ENCODE results near the gene VSX1. TPM values are rescaled to one million over a fixed set of nuclear protein-coding genes. Genes with fewer than 3 reads are reported as not detected.
A peak's percentile ranks its signal among the peaks of the same experiment; 100 is the strongest.

Gene VSX1
- polyA plus RNA-seq, 1 experiment: 0.06 TPM

DNA sequence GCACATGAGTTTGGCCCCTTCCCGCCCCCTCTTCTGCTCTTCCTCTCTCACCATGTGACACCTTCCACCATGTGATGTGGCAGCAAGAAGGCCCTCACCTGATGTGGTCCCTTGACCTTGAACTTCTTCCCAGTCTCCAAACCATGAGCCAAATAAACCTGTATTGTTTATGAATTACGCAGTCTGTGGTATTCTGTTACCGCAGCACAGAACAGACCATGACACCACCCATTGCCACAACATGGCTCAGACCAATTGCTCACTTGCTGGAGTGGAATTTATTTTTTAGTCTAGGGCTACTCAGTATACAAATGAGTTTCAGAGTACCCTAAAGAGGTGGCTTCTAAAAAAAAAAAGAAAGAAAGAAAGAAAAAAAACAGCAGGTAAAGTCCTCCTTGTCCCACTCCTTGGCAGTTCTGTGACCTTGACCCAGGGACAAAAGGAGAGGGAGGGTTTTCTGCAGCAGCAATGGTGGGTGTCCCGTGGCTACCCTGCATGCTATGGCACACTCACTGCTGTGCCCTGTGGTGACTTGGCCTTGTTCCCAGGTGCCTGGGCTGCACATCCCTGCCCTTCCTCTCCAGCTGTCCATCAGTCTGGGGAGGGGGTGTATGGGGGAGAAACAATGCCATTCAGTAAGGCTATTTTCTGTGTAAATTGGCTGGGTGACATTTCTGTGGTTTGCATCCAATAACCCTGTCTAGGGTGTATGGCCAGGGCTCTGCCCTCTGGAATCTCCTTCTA is 5.4 kb upstream of the VSX1 start:
- ChIA-PET POLR2A (no interaction called here), CTCF (no interaction called here)
- Histone ChIP-seq H3K4me3 (ENCODE audit: low read depth, low read length) (no peak overlapping the region), H3K9me3 (ENCODE audit: control insufficient read depth, insufficient read depth, low read length) (peaks cover 10% of the 10 kb centered on the region; the same call in 1 of the 2 replicates), H3K27ac (ENCODE audit: low read depth, low read length) (no peak overlapping the region), H3K27me3 (ENCODE audit: control insufficient read depth, insufficient read depth, low read length) (peaks cover 54% of the 10 kb centered on the region)
- TF ChIP-seq, protein P1, sequence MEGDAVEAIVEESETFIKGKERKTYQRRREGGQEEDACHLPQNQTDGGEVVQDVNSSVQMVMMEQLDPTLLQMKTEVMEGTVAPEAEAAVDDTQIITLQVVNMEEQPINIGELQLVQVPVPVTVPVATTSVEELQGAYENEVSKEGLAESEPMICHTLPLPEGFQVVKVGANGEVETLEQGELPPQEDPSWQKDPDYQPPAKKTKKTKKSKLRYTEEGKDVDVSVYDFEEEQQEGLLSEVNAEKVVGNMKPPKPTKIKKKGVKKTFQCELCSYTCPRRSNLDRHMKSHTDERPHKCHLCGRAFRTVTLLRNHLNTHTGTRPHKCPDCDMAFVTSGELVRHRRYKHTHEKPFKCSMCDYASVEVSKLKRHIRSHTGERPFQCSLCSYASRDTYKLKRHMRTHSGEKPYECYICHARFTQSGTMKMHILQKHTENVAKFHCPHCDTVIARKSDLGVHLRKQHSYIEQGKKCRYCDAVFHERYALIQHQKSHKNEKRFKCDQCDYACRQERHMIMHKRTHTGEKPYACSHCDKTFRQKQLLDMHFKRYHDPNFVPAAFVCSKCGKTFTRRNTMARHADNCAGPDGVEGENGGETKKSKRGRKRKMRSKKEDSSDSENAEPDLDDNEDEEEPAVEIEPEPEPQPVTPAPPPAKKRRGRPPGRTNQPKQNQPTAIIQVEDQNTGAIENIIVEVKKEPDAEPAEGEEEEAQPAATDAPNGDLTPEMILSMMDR (IDR thresholded peaks at IDR 0.05; ENCODE audit: low read depth, low read length): no peak
- DNase-seq (ENCODE audit: low read depth, low spot score): no peak

DNA sequence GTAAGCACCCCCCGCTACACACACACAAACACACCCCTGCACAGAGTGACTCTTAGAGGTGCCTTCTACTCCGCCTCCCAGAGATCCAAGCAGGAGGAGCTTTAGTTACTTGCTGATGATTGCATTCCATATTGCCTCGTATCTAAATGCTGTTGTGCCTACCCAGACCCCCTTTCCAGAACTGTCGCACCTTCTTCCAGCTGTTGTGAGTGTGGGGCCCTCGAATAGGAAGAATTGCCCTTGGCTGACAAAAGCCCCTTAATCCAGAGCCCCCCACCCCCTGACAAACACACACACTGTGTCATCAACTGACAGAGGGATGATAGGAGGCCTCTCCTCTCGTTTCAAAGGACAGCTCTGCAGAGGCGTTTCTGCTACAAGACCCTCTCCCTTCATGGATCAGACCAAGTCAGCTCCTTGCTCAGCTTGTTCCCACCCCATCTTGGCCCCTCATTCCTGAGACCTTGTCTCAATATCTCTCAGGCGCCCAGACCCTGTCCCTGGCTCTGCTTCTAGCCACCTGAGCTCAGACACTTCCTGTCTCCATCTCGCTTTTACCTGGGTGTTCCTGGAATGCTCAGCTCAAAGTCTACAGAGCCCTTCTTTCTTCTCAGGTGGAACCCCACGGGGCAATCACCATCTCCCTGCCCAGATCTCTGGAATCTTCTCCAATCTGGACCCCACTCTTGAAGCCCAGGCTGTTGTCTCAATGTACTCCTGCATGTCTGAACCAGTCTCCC is 4.0 kb upstream of the VSX1 start:
- no peak overlapping the region for H3K27ac ChIP-seq (ENCODE audit: low read depth, low read length)
- H3K27me3 ChIP-seq (ENCODE audit: control insufficient read depth, insufficient read depth, low read length): peaks cover 62% of the 10 kb centered on the region
- TF ChIP-seq, protein P1 (IDR thresholded peaks at IDR 0.05; ENCODE audit: low read depth, low read length): no peak
- no peak for DNase-seq (ENCODE audit: low read depth, low spot score)
- CTCF ChIA-PET: no interaction called here
- H3K4me3 ChIP-seq (ENCODE audit: low read depth, low read length): no peak overlapping the region
- POLR2A ChIA-PET: no interaction called here
- peaks cover 16% of the 10 kb centered on the region; the same call in 1 of the 2 replicates for H3K9me3 ChIP-seq (ENCODE audit: control insufficient read depth, insufficient read depth, low read length)

GRCh38 chr20:25084626-25085187 is 2.8 kb upstream of the VSX1 start:
- peaks cover 16% of the 10 kb centered on the region; the same call in 1 of the 2 replicates for H3K9me3 ChIP-seq (ENCODE audit: control insufficient read depth, insufficient read depth, low read length)
- no peak for DNase-seq (ENCODE audit: low read depth, low spot score)
- peaks cover 70% of the 10 kb centered on the region for H3K27me3 ChIP-seq (ENCODE audit: control insufficient read depth, insufficient read depth, low read length)
- no peak overlapping the region for H3K4me3 ChIP-seq (ENCODE audit: low read depth, low read length)
- TF ChIP-seq, protein P1 (IDR thresholded peaks at IDR 0.05; ENCODE audit: low read depth, low read length): no peak
- POLR2A ChIA-PET: no interaction called here
- CTCF ChIA-PET: no interaction called here
- H3K27ac ChIP-seq (ENCODE audit: low read depth, low read length): no peak overlapping the region

DNA sequence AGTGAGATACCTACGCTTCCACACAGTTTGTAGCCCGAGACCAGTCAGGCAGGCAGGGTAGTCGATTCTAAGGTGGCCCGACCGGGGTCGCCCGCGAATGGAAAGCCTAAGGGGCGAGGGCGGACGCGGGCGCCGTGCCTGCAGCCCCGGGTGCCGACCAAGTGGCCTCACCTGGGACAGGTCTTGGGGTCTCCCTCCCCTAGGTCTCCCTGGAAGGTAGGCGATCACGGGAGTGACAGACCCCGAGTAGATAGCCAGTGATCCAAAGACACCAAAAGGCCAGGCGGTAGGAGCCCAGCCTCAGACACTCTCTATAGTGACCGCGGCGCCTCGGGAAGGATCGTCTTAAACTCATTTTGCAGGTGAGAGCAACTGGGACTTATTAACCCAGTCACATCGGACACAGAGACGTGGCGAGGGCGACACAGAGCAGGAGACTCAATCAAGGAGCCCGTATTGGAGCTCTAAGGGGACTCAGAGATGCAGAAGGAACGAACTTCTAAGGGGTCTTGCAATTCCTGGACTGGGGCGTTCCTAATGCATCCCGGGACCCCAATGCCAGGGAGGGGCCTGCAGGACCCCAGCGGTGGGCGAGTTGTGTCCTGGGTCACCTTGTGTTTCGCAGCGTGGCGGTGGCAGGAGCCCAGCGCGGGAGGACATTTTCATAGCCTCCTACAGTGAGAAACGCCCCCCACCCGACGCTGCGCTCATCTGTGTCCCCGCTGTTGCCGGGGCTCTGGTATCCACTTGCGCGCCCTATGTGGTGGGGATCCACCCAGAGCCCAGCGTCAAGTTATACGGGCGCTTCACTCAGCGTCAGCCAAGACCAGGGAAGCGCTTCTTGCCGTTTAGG is 2.1 kb upstream of the VSX1 start:
- POLR2A ChIA-PET: no interaction called here
- CTCF ChIA-PET: no interaction called here
- H3K27ac ChIP-seq (ENCODE audit: low read depth, low read length): no peak overlapping the region
- DNase-seq (ENCODE audit: low read depth, low spot score): no peak
- TF ChIP-seq, protein P1 (IDR thresholded peaks at IDR 0.05; ENCODE audit: low read depth, low read length): peak; percentile 35
- peaks cover 75% of the 10 kb centered on the region for H3K27me3 ChIP-seq (ENCODE audit: control insufficient read depth, insufficient read depth, low read length)
- peaks cover 16% of the 10 kb centered on the region; the same call in 1 of the 2 replicates for H3K9me3 ChIP-seq (ENCODE audit: control insufficient read depth, insufficient read depth, low read length)
- no peak overlapping the region for H3K4me3 ChIP-seq (ENCODE audit: low read depth, low read length)
